NCI-H748 (cell line): ENCODE results near the gene SPCS1.
"Not testable (repeated sequence)": the region's sequence is repeated elsewhere in the genome, so short reads cannot be mapped to it uniquely, and the experiment has no call there.

Experiments used
- DNase-seq: peaks from one replicate; lab custom pipeline; 2025; ENCODE audit not compliant: unreplicated experiment; lab: John Stamatoyannopoulos, UW

SPCS1 gene

DNA sequence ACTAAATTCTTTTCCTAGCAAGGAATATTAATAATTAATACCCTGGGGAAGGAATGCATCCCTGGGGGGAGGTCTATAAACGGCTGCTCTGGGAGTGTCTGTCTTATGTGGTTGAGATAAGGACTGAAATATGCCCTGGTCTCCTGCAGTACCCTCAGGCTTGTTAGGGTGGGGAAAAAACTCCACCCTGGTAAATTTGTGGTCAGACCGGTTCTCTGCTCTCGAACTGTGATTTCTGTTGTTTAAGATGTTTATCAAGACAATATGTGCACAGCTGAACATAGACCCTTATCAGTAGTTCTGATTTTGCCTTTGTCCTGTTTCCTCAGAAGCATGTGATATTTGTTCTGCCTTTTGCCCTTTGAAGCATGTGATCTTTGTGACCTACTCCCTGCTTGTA is 22.8 kb downstream of the SPCS1 start:
- DNase-seq = not testable (repeated sequence)

DNA sequence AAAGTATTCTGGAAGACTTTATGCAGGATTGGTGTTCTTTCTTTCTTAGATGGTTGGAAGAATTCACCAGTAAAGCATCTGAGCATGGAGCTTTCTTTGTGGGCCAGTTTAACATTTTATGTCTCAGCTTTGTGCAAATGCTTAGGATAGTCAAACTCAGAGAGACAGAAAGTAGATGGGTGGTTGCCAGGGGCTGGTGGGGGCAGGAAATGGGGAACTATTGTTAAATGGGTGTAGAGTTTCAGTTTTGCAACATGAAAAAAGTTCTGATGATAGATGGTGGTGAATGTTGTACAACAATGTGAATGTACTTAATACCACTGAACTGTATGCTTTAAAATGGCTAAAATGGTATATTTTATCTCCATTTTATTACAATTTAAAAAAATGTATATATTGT is 24.8 kb downstream of the SPCS1 start:
- DNase-seq = no peak

DNA sequence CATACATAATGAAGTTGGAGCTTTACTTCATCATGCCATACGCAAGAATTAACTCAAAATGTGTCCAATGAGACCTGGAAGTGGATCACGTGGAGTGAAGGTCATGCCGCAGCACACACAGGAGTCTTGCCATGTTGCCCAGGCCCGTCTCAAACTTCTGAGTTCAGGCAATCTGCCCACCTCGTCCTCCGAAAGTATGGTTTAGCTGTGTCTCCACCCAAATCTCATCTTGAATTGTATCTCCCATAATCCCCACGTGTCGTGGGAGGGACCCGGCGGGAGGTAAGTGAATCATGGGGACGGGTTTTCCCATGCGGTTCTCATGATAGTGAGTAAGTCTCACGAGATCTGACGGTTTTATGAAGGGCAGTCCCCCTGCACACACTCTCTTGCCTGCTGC is 25.7 kb downstream of the SPCS1 start:
- no peak for DNase-seq

DNA sequence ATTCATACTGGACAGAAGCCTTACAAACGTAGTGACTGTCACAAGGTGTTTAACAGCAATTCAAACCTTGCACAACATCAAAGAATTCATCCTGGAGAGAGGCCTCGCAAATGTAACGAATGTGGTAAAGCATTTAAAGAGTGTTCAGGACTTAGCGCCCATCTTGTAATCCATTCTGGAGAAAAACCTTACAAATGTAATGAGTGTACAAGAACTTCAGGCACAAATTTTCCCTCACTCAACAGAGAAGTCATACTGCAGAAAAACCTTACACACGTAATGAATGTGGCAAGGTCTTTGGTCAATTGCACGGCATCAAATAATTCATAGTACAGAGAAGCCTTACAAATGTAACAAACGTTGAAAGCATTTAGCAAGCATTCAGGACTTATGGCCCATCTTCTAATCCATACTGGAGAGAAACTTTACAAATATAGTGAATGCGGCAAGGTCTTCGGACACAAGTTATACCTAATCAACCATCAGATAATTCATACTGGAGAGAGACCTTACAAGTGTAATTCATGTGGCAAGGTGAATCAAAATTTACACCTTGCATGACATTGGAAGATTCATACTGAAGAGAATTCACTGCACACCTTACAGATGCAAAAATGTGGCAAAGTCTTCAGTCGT is 27.5 kb downstream of the SPCS1 start:
- no peak for DNase-seq

DNA sequence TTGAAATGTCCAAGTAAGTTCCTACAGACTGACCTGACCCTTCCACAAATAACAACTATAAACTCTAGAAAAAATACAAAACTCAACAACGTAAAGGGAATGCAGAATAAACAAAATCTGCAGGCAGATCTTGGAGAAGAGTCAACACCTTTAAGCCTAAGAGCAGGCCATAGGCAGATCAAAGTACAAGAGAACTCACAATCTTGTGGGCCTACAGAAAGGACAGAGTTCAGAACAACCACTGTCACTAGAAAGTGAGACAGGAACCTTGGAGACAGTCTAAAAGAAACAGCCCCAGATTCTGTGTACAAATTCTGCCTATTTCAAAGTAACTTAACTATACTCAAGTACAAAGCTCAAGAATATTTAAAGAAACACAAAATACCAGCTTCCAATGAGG is 33.8 kb downstream of the SPCS1 start:
- DNase-seq = no peak

DNA sequence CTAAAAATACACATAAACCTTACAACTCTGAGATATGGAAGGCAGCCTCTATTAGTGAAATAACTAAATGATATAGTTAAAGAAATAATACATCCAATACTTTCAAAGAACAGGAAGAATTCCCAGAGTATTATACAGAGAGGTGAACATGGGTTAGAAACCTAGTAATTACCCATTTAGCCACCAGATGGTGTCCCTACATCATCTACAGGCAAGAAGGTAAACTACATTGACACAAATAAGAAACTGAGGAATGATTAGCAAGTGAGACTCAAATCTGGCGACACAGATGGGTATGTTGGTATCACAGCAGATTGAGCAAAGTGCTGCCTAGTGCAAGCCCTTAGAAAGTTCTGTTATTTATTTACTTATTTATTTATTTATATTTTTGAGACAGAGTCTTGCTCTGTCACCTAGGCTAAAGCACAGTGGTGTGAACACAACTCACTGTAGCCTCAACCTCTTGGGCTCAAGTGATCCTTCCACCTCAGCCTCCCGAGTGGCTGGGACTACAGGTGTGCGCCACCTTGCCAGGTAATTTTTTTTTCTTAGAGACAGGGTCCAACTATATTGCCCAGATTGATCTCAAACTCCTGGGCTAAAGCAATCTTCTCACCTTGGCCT is 36.6 kb downstream of the SPCS1 start:
- no peak for DNase-seq

DNA sequence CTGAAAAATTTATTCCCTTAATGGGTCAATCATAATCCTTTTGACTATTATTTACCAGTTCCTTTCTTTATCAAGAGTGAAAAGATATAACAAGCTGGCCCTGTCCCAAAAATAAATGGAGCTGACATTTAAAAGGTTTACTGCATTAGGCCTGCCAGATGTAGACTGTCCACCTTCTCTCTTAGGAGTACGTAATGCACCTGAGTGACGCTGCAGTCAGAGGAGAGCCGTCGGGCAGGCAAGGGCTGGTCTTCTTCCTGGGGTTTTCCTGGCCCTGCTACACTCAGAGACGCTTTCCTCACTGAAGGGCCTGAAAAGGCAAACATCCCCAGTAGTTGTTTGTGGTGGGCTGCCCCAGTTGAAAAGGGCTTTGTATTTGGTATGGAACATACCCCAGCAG is 37.2 kb downstream of the SPCS1 start:
- DNase-seq = no peak

DNA sequence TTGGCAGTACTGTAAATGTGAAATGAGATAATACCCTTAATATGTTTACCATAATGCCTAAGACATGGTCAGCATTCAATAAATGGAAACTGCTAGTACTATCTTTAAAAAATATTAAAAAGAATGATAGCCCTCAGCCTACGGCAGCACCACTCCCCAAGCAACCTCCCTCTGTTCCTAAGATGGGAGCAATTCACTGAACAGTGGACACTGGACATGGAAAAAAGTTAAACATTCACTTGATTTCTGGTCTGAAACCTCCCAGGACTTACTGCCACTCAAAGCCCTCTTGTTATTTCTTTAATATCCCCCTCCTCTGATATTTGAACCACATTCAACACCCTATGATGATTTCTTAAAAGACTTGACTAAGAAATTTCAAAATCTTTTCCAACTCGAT is 37.8 kb downstream of the SPCS1 start:
- DNase-seq = no peak

DNA sequence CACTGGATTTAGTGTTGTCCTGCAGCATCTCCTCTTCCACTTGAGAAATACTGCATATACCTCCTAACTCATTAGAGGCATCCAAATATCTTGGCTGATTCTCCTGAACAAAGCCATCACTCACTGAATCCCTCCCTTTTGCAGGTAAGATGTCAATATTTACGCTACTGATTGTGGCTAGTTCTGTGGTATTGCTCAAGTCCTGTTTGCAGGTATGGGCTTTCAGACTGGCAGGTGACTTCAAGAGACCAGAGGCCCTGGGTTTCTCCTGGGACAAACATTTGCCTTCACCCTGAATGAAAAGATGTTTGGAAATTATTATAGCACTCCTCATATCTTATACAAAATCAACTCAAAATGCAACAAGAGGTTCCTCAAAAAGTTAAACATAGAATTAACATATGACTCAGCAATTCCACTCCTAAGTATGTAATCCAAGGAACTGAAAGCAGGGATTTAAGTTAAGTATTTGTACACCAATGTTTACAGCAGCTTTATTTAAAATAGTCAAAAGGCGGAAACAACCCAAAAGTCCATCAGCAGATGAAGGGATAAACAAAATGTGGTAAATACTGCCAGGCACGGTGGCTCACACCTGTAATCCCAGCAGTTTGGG is 46.2 kb downstream of the SPCS1 start:
- DNase-seq = no peak

DNA sequence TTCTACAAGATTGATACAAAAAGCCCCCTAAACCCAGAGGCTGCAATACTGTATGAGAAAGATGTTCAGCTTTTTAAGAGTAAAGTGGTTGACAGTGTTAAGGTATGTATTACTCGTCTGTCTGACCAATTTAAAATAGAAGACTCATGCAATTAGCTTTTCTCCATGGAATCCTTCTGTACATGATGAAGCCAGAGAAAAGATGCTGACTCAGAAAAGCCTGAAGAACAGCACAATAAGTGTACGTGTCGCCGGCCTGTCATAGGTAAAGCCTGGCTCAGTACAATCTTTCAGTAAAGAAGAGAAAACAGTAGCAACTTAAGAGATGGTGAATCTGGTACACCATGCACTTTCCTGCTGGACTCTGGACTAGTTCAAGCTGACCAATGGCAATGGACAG is 48.5 kb downstream of the SPCS1 start:
- DNase-seq = no peak

DNA sequence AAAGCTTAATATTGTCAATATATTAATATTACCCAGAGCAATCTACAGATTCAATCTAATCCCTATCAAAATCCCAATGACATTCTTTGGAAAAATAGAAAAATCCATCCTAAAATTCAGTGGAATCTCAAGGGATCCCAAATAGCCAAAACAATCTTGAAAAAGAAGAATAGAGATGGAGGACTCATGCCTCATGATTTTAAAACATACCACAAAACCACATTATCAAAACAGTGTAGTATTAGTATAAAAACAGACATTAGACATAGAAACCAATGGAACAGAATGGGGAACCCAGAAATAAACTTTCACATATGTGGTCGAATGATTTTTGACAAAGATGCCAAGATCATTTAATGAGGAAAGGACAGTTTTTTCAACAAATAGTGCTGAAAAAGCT is 50.2 kb downstream of the SPCS1 start:
- DNase-seq = no peak
